ENCODE results near the gene SH2B3. TPM values are rescaled to one million over a fixed set of nuclear protein-coding genes. Genes with fewer than 3 reads are reported as not detected.

The SH2B3 gene
- total RNA-seq, 1 experiment from 2014 or later, result 39.6 TPM

DNA sequence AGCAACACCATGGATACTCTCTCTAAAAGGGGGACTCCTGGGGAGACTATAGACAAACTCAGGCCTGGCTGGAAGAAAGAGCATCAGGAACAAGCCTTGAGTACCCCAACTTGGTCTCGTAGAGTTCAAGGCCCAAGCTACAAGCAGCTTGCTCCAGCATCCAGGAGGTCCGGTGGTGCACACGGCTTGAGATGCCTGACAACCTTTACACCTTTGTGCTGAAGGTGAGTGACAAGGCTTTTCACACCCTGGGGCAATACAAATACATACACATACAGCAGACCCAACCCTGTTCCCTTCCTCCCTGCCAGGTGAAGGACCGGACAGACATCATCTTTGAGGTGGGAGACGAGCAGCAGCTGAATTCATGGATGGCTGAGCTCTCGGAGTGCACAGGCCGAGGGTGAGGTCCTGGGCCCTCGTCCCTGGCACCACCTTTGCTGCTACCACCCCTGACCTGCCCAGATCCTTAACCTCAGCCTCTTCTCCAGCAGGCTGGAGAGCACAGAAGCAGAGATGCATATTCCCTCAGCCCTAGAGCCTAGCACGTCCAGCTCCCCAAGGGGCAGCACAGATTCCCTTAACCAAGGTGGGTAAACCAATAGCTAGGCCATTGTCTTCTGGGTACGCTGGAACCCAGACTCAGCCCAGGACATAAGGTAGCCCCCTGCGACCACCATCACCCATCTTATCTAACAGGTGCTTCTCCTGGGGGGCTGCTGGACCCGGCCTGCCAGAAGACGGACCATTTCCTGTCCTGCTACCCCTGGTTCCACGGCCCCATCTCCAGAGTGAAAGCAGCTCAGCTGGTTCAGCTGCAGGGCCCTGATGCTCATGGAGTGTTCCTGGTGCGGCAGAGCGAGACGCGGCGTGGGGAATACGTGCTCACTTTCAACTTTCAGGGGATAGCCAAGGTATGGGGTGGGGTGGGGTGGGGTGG lies 41.2 kb downstream of the SH2B3 start:
- H3K4me1 ChIP-seq (ENCODE audit: control insufficient read depth, insufficient read depth, low read length), result peaks cover 68% of the 10 kb centered on the region

DNA sequence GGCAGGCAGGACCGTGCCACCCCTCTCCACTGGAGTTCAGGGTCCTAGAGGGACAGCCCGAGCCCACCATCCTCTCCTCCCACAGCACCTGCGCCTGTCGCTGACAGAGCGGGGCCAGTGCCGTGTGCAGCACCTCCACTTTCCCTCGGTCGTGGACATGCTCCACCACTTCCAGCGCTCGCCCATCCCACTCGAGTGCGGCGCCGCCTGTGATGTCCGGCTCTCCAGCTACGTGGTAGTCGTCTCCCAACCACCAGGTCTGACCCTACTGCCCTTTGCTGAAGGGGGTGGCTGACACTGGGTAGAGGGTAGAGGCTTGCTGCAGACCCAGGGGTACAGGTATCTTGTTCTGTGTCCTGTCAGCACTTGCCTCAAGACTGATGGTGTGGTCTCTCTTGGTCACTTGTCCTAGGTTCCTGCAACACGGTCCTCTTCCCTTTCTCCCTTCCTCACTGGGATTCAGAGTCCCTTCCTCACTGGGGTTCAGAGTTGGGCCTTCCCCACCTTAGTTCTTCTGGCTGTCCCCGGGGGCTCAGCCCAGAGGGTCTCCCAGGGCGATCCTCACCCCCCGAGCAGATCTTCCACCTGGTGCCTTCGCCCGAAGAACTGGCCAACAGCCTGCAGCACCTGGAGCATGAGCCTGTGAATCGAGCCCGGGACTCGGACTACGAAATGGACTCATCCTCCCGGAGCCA lies 42.0 kb downstream of the SH2B3 start:
- Histone ChIP-seq H3K27me3 (ENCODE audit: control insufficient read depth, insufficient read depth, low read length) (no peaks in the 10 kb centered on the region), H3K9me3 (ENCODE audit: control insufficient read depth, insufficient read depth, low read depth, low read length) (no peaks in the 10 kb centered on the region), H3K4me1 (ENCODE audit: control insufficient read depth, insufficient read depth, low read length) (peaks cover 60% of the 10 kb centered on the region), H3K36me3 (ENCODE audit: control insufficient read depth, insufficient read depth, low read length) (peaks cover 5% of the 10 kb centered on the region; the same call in 1 of the 2 replicates), H3K27ac (ENCODE audit: low read length) (peak overlapping the region; percentile 14; the same call in 1 of the 2 replicates), H3K4me3 (ENCODE audit: low read depth in 2 of 2, low read length in 2 of 2) (no peak overlapping the region)
- intact Hi-C loops (cut with micrococcal nuclease; ENCODE audit: unreplicated experiment), result no loop called here
- BruUV-seq (replicated peaks), result no TSS peak
- ATAC-seq, result no peak
- TF ChIP-seq POLR2AphosphoS5 (IDR thresholded peaks at IDR 0.05; ENCODE audit: low read depth, low read length), result no peak
- TF ChIP-seq, protein P1, sequence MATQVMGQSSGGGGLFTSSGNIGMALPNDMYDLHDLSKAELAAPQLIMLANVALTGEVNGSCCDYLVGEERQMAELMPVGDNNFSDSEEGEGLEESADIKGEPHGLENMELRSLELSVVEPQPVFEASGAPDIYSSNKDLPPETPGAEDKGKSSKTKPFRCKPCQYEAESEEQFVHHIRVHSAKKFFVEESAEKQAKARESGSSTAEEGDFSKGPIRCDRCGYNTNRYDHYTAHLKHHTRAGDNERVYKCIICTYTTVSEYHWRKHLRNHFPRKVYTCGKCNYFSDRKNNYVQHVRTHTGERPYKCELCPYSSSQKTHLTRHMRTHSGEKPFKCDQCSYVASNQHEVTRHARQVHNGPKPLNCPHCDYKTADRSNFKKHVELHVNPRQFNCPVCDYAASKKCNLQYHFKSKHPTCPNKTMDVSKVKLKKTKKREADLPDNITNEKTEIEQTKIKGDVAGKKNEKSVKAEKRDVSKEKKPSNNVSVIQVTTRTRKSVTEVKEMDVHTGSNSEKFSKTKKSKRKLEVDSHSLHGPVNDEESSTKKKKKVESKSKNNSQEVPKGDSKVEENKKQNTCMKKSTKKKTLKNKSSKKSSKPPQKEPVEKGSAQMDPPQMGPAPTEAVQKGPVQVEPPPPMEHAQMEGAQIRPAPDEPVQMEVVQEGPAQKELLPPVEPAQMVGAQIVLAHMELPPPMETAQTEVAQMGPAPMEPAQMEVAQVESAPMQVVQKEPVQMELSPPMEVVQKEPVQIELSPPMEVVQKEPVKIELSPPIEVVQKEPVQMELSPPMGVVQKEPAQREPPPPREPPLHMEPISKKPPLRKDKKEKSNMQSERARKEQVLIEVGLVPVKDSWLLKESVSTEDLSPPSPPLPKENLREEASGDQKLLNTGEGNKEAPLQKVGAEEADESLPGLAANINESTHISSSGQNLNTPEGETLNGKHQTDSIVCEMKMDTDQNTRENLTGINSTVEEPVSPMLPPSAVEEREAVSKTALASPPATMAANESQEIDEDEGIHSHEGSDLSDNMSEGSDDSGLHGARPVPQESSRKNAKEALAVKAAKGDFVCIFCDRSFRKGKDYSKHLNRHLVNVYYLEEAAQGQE (IDR thresholded peaks at IDR 0.05; ENCODE audit: insufficient read depth in 1 of 2, low read depth in 2 of 2, low read length in 1 of 2), result no peak
- TF ChIP-seq, protein P2, sequence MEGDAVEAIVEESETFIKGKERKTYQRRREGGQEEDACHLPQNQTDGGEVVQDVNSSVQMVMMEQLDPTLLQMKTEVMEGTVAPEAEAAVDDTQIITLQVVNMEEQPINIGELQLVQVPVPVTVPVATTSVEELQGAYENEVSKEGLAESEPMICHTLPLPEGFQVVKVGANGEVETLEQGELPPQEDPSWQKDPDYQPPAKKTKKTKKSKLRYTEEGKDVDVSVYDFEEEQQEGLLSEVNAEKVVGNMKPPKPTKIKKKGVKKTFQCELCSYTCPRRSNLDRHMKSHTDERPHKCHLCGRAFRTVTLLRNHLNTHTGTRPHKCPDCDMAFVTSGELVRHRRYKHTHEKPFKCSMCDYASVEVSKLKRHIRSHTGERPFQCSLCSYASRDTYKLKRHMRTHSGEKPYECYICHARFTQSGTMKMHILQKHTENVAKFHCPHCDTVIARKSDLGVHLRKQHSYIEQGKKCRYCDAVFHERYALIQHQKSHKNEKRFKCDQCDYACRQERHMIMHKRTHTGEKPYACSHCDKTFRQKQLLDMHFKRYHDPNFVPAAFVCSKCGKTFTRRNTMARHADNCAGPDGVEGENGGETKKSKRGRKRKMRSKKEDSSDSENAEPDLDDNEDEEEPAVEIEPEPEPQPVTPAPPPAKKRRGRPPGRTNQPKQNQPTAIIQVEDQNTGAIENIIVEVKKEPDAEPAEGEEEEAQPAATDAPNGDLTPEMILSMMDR (IDR thresholded peaks at IDR 0.05), result no peak
- TF ChIP-seq TCF7L2 (IDR thresholded peaks at IDR 0.05; ENCODE audit: low read depth, low read length), result no peak
- no peak for TF ChIP-seq SIN3A (IDR thresholded peaks at IDR 0.05; ENCODE audit: borderline replicate concordance, insufficient read depth, low read depth, low read length)
- ChIA-PET CTCF (no interaction called here), POLR2A (no interaction called here)
- no peak for DNase-seq (ENCODE audit: low read depth, low spot score)
- in situ Hi-C loops (cut with HindIII; ENCODE audit: low pct_unique_long_range_greater_than_20kb, low sequenced_read_pairs), result no loop called here

More for the DNA sequence above, 41.2 kb downstream of the SH2B3 start:
- TF ChIP-seq, protein P2 (IDR thresholded peaks at IDR 0.05), result no peak
- TF ChIP-seq SIN3A (IDR thresholded peaks at IDR 0.05; ENCODE audit: borderline replicate concordance, insufficient read depth, low read depth, low read length), result no peak
- Histone ChIP-seq H3K36me3 (ENCODE audit: control insufficient read depth, insufficient read depth, low read length) (peaks cover 5% of the 10 kb centered on the region; the same call in 1 of the 2 replicates), H3K27ac (ENCODE audit: low read length) (peak overlapping the region; percentile 73), H3K9me3 (ENCODE audit: control insufficient read depth, insufficient read depth, low read depth, low read length) (no peaks in the 10 kb centered on the region), H3K4me3 (ENCODE audit: low read depth in 2 of 2, low read length in 2 of 2) (no peak overlapping the region), H3K27me3 (ENCODE audit: control insufficient read depth, insufficient read depth, low read length) (no peaks in the 10 kb centered on the region)
- in situ Hi-C loops (cut with HindIII; ENCODE audit: low pct_unique_long_range_greater_than_20kb, low sequenced_read_pairs), result no loop called here
- DNase-seq (ENCODE audit: low read depth, low spot score) (no peak), ATAC-seq (0 out of 2 replicates have a peak, but pooled peaks have one; percentile 2)
- intact Hi-C loops (cut with micrococcal nuclease; ENCODE audit: unreplicated experiment), result no loop called here
- POLR2A ChIA-PET, result no interaction called here
- no TSS peak for BruUV-seq (replicated peaks)
- CTCF ChIA-PET, result interaction anchor here (0.8 kb wide), 1 partner anchor 50 kb away, joined by 3 read pairs; no protein-coding TSS in a partner anchor

Measured in Panc1 (cell line).